Lower leg skin (tissue), 3 donors: ENCODE measurements around the gene CTNNAL1.

Experiments
- POLR2A ChIP-seq, 2 donors: fragments of 450-650 bp; IDR thresholded peaks; one replicate each; pipeline ENCODE4 v1.6.1; 2016 to 2017; ENCODE audit warnings: antibody characterized with exemption in 2 of 2, mild to moderate bottlenecking in 1 of 2, moderate library complexity in 1 of 2
- TF ChIP-seq, protein P1 (sequence below), 3 donors: fragments of 450-650 bp; IDR thresholded peaks; one replicate each; pipeline ENCODE4 v1.5.1; 2016; ENCODE audit warnings: antibody characterized with exemption in 3 of 3, mild to moderate bottlenecking in 3 of 3, moderate library complexity in 2 of 3

DNA sequence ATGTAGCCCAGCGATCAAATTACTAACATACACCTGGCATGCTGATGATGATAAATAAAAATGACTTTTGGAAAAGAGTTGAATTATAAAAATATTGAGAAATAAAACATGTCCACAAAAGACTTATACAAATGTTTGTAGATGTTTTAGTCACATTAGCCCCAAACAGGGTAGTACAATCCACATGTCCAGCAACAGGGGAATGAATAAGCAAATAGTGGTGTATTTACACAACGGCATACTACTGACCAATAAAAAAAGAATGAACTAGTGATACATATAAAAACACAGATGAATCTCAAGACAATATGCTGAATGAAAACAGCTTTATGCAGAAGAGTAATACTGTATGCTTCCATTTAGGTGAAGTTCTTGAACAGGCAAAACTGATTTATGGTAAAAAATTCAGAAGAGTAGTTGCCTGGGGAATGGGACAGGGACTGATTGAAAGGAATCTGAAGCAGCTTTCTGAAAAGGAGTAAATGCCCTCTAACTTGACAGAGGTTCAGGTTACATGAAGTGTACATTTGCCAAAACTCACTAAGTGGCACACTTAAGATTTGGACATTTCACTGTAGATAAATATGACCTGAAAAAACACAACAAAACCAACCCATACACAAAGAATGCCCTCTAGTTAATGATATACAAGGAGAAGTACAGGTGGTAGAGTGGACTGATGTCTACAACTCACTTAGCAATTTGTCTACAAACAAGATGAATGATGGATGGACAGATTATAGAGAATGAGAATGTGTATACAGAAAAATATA is 115.8 kb downstream of the CTNNAL1 start:
- no peak for TF ChIP-seq POLR2A (IDR thresholded peaks at IDR 0.05)
- TF ChIP-seq, protein P1, sequence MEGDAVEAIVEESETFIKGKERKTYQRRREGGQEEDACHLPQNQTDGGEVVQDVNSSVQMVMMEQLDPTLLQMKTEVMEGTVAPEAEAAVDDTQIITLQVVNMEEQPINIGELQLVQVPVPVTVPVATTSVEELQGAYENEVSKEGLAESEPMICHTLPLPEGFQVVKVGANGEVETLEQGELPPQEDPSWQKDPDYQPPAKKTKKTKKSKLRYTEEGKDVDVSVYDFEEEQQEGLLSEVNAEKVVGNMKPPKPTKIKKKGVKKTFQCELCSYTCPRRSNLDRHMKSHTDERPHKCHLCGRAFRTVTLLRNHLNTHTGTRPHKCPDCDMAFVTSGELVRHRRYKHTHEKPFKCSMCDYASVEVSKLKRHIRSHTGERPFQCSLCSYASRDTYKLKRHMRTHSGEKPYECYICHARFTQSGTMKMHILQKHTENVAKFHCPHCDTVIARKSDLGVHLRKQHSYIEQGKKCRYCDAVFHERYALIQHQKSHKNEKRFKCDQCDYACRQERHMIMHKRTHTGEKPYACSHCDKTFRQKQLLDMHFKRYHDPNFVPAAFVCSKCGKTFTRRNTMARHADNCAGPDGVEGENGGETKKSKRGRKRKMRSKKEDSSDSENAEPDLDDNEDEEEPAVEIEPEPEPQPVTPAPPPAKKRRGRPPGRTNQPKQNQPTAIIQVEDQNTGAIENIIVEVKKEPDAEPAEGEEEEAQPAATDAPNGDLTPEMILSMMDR (IDR thresholded peaks at IDR 0.05): no peak
